Measurements from ENCODE around the gene MRPL42.
"Not testable (repeated sequence)": the region's sequence is repeated elsewhere in the genome, so short reads cannot be mapped to it uniquely, and the experiment has no call there.

MRPL42 gene

GRCh38 chr12:93557879-93558278 lies 90.6 kb downstream of the MRPL42 start:
- H3K27me3 Mint-ChIP-seq, H3K4me3 Mint-ChIP-seq, DNase-seq: not testable (repeated sequence)

GRCh38 chr12:93558685-93559084 lies 91.4 kb downstream of the MRPL42 start:
- CTCF ChIA-PET, H3K27ac Mint-ChIP-seq: not testable (repeated sequence)

More at GRCh38 chr12:93557879-93558278, 90.6 kb downstream of the MRPL42 start:
- H3K4me1 Mint-ChIP-seq, H3K27ac Mint-ChIP-seq, CTCF ChIA-PET: not testable (repeated sequence)
- Mint-ChIP-seq H3K9me3 (peaks cover 27% of the 10 kb centered on the region), H3K36me3 (peaks cover 74% of the 10 kb centered on the region)

GRCh38 chr12:93563807-93564538 lies 96.7 kb downstream of the MRPL42 start:
- Mint-ChIP-seq H3K27me3 (no peaks in the 10 kb centered on the region), H3K9me3 (peaks cover 13% of the 10 kb centered on the region), H3K4me1 (peaks cover 27% of the 10 kb centered on the region), H3K27ac (no peak overlapping the region), H3K4me3 (no peak overlapping the region), H3K36me3 (peaks cover 71% of the 10 kb centered on the region)
- CTCF ChIA-PET: interaction anchor here (0.7 to 3.0 kb wide), 9 partner anchors 12 to 561 kb away, joined by 3 to 13 read pairs (median 3); no protein-coding TSS in a partner anchor
- peak; percentile 54 for DNase-seq

More at GRCh38 chr12:93558685-93559084, 91.4 kb downstream of the MRPL42 start:
- not testable (repeated sequence) for H3K4me3 Mint-ChIP-seq, H3K27me3 Mint-ChIP-seq, DNase-seq, H3K4me1 Mint-ChIP-seq
- H3K36me3 Mint-ChIP-seq: peaks cover 68% of the 10 kb centered on the region
- peaks cover 27% of the 10 kb centered on the region for H3K9me3 Mint-ChIP-seq

DNA sequence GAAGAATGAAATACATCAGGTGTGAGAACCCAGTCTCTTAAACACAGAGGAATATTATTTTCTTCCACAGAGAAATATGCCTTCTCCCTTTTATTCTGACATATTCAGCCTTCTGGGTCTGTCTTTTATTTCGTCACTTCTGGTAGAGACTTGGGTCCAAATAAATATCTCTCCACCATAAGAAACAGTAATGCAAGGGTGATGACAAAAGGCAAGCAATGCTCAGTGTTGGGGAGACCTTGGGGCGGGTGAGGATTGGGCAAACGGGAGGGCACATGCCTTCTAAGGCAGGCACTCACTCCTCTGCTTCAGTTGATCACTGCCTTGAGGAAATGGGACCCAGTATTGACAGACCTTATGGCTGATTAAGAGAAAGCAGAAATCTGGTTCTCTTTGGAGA lies 98.4 kb downstream of the MRPL42 start:
- no peak overlapping the region for H3K4me3 Mint-ChIP-seq
- no peak for DNase-seq
- no peak overlapping the region for H3K27ac Mint-ChIP-seq
- H3K36me3 Mint-ChIP-seq: peaks cover 57% of the 10 kb centered on the region
- peaks cover 30% of the 10 kb centered on the region for H3K4me1 Mint-ChIP-seq
- H3K9me3 Mint-ChIP-seq: peaks cover 3% of the 10 kb centered on the region
- CTCF ChIA-PET: interaction anchor here (1.1 to 3.0 kb wide), 2 partner anchors 24 to 60 kb away, joined by 3 to 12 read pairs; no protein-coding TSS in a partner anchor
- H3K27me3 Mint-ChIP-seq: no peaks in the 10 kb centered on the region
